Nephron progenitor cell (in vitro differentiated cells): ENCODE data around the gene MARCOL.
"Not testable (repeated sequence)": the region's sequence is repeated elsewhere in the genome, so short reads cannot be mapped to it uniquely, and the experiment has no call there.

Source experiments
- DNase-seq: peaks from one replicate; pipeline ENCODE4 v3.0.0; 2021
- H3K27ac Mint-ChIP-seq: 2 replicates; pipeline ENCODE4 v1.8.0; 2021; ENCODE audit warnings: mild to moderate bottlenecking, moderate library complexity, mixed read lengths
- H3K27me3 Mint-ChIP-seq: 2 replicates; pipeline ENCODE4 v1.8.0; 2021; ENCODE audit warnings: mild to moderate bottlenecking, low read depth, mixed read lengths; ENCODE audit not compliant: poor library complexity
- H3K36me3 Mint-ChIP-seq: 2 replicates; pipeline ENCODE4 v1.8.0; 2021; ENCODE audit warnings: low read depth, mixed read lengths
- H3K4me1 Mint-ChIP-seq: 2 replicates; pipeline ENCODE4 v1.8.0; 2021; ENCODE audit warnings: mixed read lengths
- H3K4me3 Mint-ChIP-seq: 2 replicates; pipeline ENCODE4 v1.8.0; 2021; ENCODE audit warnings: mild to moderate bottlenecking, moderate library complexity, mixed read lengths
- H3K9me3 Mint-ChIP-seq: 2 replicates; pipeline ENCODE4 v1.8.0; 2021; ENCODE audit warnings: mild to moderate bottlenecking, moderate library complexity, mixed read lengths
- TF ChIP-seq, protein P1 (sequence below): fragments of 200-600 bp; sonication (generic); IDR thresholded peaks from 2 replicates; pipeline ENCODE4 v1.5.0; 2021; ENCODE audit warnings: antibody characterized with exemption

Gene MARCOL

DNA sequence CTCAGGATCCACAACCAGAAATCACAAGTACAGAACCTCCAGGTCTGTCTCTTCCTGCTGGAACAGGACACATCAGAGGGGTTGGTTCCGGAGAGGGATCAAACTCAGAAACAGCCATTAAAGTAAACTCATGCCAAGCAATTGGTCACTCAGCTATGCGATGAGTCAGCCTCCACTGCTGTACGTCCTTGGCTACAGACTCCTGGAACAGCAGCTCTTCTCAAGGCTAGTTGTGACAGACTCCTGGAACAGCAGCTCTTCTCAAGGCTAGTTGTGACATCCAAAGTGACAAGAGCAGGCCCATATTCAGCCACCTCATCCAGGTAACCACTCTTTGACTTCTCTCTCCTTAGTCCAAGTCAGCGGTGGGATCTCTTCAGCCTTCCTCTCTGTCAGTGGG is 30.2 kb downstream of the MARCOL start, which contains the start of gene SPINK13:
SPINK13 (plus strand) TSS at position 229 of the 400 bp plus-strand sequence. CDS start 1,279 bp downstream, outside the sequence.
- Mint-ChIP-seq H3K36me3 (no peaks in the 10 kb centered on the region), H3K27me3 (no peaks in the 10 kb centered on the region), H3K27ac (no peak within 1 kb of the TSS), H3K4me1 (no peaks in the 10 kb centered on the region), H3K9me3 (peaks cover 12% of the 10 kb centered on the region), H3K4me3 (no peak within 1 kb of the TSS)
- DNase-seq: no peak
- TF ChIP-seq, protein P1, sequence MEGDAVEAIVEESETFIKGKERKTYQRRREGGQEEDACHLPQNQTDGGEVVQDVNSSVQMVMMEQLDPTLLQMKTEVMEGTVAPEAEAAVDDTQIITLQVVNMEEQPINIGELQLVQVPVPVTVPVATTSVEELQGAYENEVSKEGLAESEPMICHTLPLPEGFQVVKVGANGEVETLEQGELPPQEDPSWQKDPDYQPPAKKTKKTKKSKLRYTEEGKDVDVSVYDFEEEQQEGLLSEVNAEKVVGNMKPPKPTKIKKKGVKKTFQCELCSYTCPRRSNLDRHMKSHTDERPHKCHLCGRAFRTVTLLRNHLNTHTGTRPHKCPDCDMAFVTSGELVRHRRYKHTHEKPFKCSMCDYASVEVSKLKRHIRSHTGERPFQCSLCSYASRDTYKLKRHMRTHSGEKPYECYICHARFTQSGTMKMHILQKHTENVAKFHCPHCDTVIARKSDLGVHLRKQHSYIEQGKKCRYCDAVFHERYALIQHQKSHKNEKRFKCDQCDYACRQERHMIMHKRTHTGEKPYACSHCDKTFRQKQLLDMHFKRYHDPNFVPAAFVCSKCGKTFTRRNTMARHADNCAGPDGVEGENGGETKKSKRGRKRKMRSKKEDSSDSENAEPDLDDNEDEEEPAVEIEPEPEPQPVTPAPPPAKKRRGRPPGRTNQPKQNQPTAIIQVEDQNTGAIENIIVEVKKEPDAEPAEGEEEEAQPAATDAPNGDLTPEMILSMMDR: no peak

DNA sequence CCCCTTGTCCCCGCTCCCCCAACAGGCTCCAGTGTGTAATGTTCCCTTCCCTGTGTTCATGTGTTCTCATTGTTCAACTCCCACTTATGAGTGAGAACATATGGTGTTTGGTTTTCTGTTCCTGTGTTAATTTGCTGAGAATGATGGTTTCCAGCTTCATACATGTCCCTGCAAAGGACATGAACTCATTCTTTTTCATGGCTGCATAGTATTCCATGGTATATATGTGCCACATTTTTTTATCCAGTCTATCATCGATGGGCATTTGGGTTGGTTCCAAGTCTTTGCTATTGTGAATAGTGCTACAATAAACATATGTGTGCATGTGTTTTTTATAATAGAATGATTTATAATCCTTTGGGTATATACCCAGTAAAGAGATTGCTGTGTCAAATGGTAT is 36.8 kb downstream of the MARCOL start:
- H3K4me1 Mint-ChIP-seq, H3K27me3 Mint-ChIP-seq, DNase-seq, H3K4me3 Mint-ChIP-seq, H3K27ac Mint-ChIP-seq: not testable (repeated sequence)
- Mint-ChIP-seq H3K36me3 (peaks cover 22% of the 10 kb centered on the region), H3K9me3 (peaks cover 46% of the 10 kb centered on the region)

DNA sequence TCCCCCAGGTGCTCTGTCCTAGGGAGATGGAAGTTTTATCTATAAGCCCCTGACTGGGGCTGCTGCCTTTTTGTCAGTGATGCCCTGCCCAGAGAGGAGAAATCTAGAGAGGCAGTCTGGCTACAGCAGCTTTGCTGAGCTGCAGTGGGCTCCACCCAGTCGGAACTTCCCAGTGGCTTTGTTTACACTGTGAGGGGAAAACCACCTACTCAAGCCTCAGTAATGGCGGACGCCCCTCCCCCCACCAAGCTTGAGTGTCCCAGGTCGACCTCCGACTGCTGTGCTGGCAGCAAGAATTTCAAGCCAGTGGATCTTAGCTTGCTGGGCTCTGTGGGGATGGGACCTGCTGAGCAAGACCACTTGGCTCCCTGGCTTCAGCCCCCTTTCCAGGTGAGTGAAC is 42.6 kb downstream of the MARCOL start:
- peaks cover 12% of the 10 kb centered on the region for H3K27me3 Mint-ChIP-seq
- not testable (repeated sequence) for H3K4me3 Mint-ChIP-seq, H3K27ac Mint-ChIP-seq
- peaks cover 36% of the 10 kb centered on the region for H3K36me3 Mint-ChIP-seq
- DNase-seq: peak; percentile 23
- peaks cover 57% of the 10 kb centered on the region for H3K9me3 Mint-ChIP-seq
- peaks cover 14% of the 10 kb centered on the region for H3K4me1 Mint-ChIP-seq

DNA sequence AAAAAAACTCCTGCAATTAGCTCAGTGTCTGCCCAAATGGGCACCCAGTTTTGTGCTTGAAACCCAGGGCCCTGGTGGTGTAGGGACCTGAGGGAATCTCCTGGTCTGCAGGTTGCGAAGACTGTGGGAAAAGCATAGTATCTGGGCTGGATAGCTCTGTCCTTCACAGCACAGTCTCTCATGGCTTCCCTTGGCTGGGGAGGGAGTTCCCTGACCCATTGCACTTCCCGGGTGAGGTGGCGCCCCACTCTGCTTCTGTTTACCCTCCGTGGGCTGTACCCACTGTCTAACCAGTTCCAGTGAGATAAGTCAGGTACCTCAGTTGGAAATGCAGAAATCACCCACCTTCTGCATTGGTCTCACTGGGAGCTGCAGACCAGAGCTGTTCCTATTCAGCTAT is 43.0 kb downstream of the MARCOL start:
- not testable (repeated sequence) for DNase-seq, H3K4me3 Mint-ChIP-seq, H3K27ac Mint-ChIP-seq
- Mint-ChIP-seq H3K36me3 (peaks cover 36% of the 10 kb centered on the region), H3K9me3 (peaks cover 53% of the 10 kb centered on the region), H3K27me3 (peaks cover 12% of the 10 kb centered on the region), H3K4me1 (peaks cover 14% of the 10 kb centered on the region)

DNA sequence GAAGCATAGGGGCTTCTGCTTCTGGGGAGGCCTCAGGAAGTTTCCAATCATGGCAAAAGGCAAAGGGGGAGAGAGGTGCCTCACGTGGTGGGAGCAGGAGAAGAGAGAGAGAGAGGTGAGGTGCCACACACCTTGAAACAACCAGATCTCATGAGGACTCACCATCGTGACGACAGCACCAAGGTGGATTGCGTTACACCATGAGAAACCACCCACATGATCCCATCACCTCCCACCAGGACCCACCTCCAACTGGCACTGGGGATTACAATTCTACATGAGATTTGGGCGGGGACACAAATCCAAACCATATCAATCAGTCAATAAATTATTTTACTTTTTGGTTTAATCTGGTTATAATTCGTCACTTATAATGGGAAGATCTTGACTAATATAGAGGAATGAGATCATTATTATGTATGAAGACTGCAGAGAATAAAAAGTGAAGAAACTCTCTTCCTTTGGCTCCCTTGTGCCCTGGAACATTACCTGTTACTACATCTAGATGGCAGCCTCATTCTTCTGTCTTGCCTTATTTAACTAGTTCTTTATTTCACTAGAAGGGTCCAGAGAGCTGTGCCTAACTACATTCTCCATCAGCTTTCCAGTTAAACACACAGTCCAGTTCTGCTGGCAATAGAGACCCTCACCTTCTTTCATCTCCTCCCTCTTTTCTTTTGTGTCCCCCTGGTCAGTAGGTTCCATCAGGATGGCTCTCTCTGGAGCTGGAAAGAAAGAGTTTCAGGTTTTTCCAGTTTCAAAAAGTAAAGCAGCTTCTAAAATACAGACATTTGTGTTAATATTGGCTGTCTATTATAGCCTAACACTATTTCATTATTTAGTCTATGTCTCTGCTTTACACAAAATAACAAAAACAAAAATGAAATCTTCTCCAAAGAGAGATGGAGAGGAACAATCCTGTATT is 52.2 kb downstream of the MARCOL start:
- no peak for DNase-seq
- Mint-ChIP-seq H3K4me3 (no peak overlapping the region), H3K36me3 (no peaks in the 10 kb centered on the region), H3K9me3 (no peaks in the 10 kb centered on the region), H3K27ac (no peak overlapping the region), H3K27me3 (no peaks in the 10 kb centered on the region), H3K4me1 (no peaks in the 10 kb centered on the region)
- TF ChIP-seq, protein P1: peak; percentile 42
